ENCODE results near the gene MBLAC2. TPM values are rescaled to one million over a fixed set of nuclear protein-coding genes. Genes with fewer than 3 reads are reported as not detected.

The MBLAC2 gene
- 1 to 10 TPM in 11 of 12 donors, not detected in 1; 5.1 to 9.2 (median 6.3) TPM for polyA plus RNA-seq (ENCODE audit: insufficient read length in 12 of 12)
- long read RNA-seq, donor 1, full-length matches to known transcripts, result 5 of 5 reads
- long read RNA-seq, donor 1, partial matches to known transcripts, result 0 of 5 reads
- long read RNA-seq, donor 1, other reads (novel, unspliced or antisense), result 0 of 5 reads
- long read RNA-seq, donor 2, full-length matches to known transcripts, result 5 of 5 reads
- long read RNA-seq, donor 2, partial matches to known transcripts, result 0 of 5 reads
- long read RNA-seq, donor 2, other reads (novel, unspliced or antisense), result 0 of 5 reads
- long read RNA-seq, donor 3, full-length matches to known transcripts, result 1 of 1 reads
- long read RNA-seq, donor 3, partial matches to known transcripts, result 0 of 1 reads
- long read RNA-seq, donor 3, other reads (novel, unspliced or antisense), result 0 of 1 reads
- long read RNA-seq, donor 4, result 0 reads
- long read RNA-seq, donor 5, full-length matches to known transcripts, result 6 of 6 reads
- long read RNA-seq, donor 5, partial matches to known transcripts, result 0 of 6 reads
- long read RNA-seq, donor 5, other reads (novel, unspliced or antisense), result 0 of 6 reads
- long read RNA-seq, donor 6, full-length matches to known transcripts, result 5 of 5 reads
- long read RNA-seq, donor 6, partial matches to known transcripts, result 0 of 5 reads
- long read RNA-seq, donor 6, other reads (novel, unspliced or antisense), result 0 of 5 reads
- long read RNA-seq, donor 7, full-length matches to known transcripts, result 2 of 2 reads
- long read RNA-seq, donor 7, partial matches to known transcripts, result 0 of 2 reads
- long read RNA-seq, donor 7, other reads (novel, unspliced or antisense), result 0 of 2 reads
- long read RNA-seq, donor 8, full-length matches to known transcripts, result 2 of 2 reads
- long read RNA-seq, donor 8, partial matches to known transcripts, result 0 of 2 reads
- long read RNA-seq, donor 8, other reads (novel, unspliced or antisense), result 0 of 2 reads
- long read RNA-seq, donor 9, full-length matches to known transcripts, result 2 of 2 reads
- long read RNA-seq, donor 9, partial matches to known transcripts, result 0 of 2 reads
- long read RNA-seq, donor 9, other reads (novel, unspliced or antisense), result 0 of 2 reads
- long read RNA-seq, donor 10, full-length matches to known transcripts, result 4 of 9 reads
- long read RNA-seq, donor 10, partial matches to known transcripts, result 5 of 9 reads
- long read RNA-seq, donor 10, other reads (novel, unspliced or antisense), result 0 of 9 reads
- long read RNA-seq, donor 11, full-length matches to known transcripts, result 3 of 3 reads
- long read RNA-seq, donor 11, partial matches to known transcripts, result 0 of 3 reads
- long read RNA-seq, donor 11, other reads (novel, unspliced or antisense), result 0 of 3 reads

DNA sequence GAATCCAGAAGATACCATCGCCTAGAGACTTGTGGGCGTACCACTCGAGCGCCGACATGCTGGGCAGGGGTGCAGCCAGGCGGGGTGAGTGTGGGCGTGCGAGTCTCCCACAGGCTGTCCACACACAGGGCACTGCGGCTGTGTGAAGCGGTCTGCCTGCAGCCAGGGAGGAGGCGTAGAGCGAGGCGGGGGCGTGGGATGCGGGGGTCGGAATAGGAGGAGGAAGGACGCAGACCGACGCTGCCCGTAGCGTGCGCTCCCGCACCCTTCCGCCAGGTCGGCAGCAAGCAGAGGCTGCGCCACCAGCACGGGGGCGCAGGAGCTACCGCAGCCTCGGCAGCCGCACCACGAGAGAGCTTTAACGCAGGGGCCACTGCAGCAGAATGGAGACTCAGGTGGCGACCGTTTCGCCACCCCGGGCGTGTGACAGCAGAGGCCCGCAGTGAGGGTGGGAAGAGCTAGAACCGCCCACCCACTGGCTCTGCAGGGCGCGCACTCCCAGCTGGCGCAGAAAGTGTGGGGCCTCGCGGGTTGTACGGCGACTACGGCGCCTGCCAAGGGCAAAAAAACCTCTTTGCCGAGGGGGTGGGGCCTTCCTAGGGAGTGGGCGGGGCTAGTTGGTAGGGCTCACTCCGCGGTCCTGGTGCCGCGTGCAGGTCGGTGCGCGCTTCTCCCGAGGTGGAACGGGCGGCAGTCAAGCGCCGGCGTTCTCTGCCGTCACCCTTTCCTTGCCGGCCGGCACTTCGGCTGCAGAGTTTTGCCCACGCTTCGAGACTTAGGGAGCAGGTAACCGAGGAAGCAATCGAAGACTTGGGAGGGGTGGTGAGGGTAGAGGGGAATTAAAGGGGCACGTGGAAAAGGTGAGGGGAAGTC, at the start of gene MBLAC2, which contains the start of gene POLR3G:
TSS of gene MBLAC2 (minus strand) at position 537 of the 873 bp plus-strand sequence. CDS start at position 58, 479 bp downstream.
TSS of gene POLR3G (plus strand) at position 630 of the 873 bp plus-strand sequence. CDS start 10,704 bp downstream, outside the sequence.
- peak; percentile 90 for DNase-seq

DNA sequence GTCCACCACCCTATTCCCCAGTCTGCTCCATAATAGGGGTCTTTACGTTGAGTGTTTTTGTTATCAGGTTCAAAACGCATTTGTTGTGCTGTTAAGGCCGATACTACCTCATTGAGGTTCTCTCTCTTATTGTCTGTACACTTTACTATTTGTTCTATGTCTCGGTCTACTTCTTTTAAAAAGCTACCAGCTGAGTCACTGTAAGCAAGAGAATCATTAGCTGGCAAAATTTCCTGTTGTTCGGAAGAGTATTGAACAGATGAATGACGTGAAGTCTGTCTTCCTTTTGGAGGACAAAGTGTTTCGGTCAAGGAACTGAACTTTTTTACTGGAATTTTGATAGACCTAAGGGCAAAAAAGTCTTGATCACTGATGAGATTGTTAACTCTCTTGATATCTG, 44.5 kb upstream of the MBLAC2 start:
- no peak for DNase-seq

DNA sequence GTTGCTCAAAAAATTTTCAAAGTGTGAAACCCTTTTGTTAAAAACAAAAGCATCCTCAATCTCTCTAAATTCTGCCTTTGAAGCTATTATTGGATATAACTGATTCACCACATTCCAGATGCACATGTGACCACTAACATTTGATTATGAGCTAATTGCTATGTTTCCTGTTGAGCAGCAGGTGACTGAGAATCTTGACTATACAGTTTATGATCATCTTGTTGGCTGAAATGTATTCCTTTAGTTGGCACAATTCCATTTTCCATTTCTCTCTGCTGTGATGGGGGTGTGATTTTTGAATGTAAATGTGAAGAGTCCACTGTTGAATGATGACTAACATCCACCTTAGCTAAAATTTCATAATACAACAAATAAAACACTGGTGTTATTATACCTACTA, 44.1 kb upstream of the MBLAC2 start:
- no peak for DNase-seq

DNA sequence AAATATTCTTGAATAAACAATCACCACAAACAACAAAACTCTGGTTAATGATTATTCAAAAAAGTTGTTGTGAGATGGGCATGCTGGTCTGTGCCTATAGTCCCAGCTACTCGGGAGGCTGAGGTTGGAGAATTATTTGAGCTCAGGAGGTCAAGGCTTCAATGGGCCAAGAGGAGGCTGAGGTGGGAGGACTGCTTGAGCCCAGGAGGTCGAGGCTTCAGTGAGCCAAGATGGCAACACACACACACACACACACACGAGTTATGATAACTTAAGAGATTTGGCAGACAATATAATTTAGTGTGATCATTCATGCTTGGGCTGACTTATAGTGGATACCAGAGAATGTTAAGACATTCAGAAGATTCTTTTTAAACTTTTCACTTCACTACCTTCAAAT, 39.9 kb upstream of the MBLAC2 start:
- no peak for DNase-seq

DNA sequence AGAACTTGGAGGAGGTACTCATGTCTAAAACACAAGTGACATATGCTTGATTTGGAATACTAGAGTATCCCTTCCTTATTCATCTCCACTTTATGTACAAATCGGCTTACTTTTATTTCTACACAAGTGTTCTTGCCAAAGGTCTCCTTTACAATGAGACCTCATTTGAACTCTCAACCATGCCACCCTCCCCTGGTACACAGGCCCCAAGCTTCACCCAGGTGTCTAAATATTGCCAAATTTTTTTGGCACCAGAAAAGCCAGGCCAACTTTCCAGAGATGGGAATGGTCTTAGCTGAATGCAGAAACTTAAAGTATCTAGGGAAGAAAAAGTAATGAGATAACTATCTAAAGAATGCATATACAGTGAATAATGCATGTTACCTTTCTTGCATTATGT, 35.9 kb upstream of the MBLAC2 start:
- DNase-seq, result no peak

DNA sequence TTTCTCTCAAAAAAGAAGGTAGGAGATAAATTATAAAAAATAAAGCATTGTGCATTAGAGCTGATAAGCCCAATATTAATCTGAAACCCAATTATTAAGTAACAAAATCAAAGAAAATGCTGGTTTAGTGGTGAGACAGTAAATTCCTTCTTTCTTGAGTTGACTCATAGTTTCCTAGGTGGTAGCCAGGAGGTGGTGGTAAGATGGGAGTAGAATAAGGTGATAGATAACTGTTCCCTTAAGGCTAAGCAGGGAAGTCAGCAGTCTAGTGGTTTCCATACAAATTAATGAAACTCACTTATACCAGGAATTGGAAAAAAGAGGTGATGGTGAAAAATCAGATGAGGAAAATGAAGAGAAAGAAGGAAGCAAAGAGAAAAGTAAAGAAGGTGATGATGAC, 31.6 kb upstream of the MBLAC2 start:
- no peak for DNase-seq

DNA sequence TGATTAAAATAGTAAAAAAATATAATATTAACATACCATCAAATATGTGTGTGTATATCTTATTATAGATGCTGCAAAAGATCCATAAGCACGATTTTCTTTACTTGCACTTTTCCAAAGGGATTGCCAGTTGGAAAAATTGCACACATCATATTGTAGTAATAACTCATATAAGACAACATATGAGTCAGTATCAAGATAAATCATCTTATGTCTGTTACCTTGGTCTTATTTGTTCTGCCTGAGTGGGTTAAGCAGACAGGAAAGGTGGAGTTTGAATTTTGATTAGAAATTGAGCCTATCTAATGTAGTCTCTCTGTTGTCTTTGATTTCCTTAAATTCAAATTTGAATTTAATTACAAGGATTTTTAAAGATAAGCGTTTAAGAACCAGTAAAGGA, 30.2 kb upstream of the MBLAC2 start:
- DNase-seq, result no peak

DNA sequence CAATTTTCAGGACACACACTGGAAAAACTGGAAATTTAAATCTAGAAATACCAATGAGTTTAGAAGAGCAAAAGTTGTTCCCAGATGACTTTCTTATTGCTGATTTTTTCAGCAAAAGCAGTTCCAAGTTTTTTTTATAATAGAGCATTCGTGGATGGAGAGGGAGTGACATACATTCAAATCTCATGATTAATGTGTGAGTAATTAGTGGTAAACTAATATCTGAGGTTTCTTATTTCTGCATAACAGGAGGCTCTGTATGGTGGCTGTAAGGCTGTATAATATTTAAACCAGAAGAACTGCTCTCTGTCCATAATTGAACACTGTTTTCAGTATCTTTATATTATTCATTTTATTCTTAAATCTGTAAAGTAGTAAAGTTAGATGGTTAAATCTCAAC, 29.0 kb upstream of the MBLAC2 start:
- DNase-seq, result no peak

DNA sequence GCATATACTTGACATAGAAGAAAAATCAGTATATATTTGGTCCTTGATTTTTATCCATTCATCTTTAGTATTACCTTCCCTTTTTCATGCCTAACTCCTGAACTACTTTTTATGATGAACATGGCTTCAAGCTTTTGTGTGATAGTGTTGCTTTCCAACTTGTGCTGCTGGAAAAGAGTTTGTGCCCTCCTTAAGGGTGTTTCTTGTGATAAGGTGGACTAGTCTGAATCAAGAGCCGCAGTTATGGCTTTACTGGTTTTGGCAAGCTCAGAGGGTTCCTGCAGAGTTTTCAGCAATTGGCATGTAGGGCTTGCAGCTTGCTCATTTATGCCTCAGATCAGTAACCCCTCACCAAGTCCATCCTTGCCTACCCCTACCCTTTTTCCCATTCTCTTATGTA, 20.6 kb upstream of the MBLAC2 start:
- no peak for DNase-seq

DNA sequence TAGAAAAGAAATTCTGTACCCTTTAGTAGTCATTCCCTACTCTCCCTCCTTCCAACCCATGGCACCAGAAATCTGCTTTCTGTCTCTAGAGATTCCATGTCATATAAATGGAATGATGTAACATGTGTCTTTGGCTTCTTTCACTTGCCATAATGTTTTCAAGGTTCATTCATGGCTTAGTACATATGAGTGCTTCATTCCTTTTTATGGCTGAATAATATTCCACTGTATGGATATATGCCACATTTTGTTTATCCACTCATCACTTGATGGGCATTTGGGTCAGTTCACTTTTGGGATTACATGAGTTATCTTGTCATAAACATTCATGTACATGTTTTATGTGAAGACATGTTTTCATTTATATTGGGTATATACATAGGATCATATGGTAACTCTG, 19.5 kb upstream of the MBLAC2 start:
- no peak for DNase-seq

DNA sequence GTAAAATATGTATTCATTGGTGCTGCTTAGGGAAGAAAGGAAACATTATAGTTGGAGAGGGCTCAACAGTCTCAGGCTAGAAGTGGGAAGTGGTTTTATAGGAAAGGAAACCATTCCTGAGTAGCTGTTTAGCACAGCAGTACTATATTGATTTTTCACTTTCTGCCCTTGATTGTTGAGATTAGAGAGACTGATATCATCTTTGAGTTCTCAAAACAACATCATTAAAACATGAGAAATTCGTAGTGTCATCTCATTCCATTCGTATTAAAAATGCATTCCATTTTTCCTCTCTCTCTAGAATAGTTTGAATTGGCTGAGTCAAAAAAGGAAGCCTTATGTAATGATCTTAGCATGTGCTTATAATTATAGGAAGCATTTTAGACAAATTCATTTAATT, 14.2 kb upstream of the MBLAC2 start:
- no peak for DNase-seq

DNA sequence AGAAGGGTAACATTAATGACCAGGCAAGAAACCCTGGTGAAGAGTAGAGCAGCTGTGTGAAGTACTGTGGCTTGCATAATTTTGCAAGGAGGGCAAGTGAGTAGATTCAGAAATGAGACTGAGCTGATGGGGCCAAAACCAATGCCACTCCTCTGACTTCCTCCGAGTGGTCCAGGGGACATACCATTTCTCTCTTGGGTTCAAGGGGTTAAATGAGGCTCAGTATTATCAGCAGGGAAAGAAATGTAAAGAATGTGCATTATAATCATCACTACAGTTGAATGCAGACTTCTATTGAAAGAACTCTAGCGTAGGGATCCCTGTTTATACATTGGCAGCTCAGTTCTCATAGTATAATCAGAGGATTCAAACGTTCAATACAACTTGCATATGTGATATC, 10.0 kb upstream of the MBLAC2 start:
- no peak for DNase-seq

DNA sequence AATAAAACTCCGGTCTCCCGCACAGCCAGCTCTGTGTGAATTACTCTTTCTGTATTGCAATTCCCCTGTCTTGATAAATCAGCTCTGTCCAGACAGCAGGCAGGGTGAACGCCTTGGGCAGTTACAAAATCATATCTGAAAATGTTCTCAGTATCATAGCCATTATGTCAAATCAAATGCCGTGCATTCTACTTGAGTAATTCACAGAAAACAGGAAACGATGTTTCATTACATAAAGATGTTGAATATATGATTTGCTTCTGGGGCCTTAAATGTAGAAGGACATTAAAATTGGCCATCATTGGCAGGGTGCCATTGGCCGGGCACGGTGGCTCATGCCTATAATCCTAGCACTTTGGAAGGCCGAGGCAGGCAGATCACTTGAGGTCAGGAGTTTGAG, 8.6 kb upstream of the MBLAC2 start:
- no peak for DNase-seq

DNA sequence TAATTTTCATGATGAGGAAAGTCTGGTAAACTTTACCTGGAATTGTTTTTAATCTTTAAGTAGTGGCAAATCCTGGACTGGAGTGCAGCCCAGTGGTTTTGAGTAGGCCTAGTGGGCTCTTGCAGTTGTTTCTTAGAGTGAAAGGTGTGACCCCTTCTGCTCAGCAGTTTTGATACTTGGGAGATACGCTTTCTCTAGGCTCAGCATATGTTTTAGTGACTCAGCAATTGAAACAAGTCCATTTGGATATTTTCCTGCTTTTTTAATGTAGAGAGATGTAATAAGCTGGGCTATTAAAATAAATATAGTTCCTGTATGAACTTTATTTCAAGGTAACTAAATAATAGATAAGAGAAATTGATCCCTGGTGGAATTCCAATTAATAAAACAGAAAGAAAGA, 6.1 kb upstream of the MBLAC2 start:
- no peak for DNase-seq

DNA sequence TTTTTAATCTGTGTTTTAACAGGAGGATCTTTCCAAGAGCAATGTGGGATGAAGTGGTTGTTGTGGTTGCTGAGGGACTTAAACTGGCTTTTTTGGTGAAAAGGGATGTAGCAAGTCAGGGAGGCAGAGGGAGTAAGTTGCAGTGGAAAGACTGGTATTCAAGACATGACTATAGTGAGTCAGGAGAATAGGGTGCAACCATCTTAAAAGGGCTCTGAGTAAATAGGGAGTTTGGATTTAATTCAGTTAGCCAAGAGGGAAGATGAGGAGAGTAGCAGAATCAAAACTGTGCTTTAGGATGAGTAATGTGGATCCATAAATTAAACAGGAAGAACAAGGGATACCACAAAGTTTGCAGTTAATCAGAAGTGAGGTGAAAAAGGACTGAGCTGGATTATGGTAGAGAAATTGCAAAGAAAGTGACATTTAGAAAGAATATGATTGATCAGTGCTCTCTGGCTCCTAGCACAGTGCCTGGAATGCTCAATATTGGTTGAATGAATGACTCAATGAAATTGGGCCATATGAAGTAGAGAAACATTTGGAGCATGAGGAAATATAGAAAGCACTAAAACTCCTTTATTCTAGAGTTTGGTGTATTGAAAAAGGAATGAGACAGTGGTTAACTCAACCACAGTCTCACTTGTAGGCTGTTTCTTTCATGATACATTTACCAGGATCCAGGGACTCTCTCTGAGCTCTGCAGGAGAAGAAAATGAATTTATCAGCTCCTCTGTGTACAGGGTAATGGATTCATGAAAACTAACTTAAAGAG, 5.2 kb upstream of the MBLAC2 start:
- no peak for DNase-seq

DNA sequence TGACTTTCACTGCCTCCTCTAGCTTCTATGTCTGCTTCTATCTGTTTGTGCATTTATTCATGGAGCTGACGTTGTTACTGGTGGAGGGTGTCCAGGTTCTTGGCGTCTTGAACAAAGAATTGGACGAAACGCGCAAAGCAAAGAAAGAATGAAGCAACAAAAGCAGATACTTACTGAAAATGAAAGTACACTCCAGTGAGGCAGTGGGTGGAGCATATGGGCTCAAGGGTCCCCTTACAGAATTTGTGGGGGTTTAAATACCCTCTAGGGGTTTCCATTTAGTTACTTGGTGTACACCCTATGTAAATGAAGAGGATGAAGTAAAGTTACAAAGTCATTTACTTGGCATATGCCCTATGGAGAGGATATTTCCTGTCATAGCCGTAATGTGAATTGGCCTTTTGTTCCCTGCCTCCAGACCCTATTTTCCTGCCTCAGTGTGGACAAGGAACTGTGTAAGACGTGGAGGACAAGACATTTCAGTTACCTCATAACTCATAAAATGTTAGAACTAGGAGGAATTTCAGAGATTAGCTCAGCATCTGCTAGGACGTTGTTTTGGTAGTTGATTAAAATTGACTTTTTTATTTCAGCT, 3.1 kb upstream of the MBLAC2 start:
- DNase-seq, result no peak

DNA sequence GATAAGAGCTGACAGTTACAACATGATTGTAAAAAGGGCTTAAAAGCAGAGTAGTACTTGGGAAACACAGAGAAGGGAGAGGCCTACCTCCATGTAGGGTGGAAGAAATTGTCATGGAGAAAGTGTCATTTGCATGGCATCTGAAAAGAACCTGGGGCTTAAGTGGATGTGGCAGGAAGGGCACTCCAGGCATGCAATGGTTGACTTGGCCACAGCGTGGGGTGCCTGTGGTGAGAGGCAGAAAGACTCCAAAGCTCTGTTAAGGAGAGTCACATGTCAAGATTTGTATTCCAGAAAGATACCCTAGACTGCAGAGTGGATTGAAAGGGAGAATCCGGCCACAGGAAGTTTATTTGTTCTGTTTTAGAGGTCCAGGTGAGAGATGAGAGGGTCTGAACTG, 2.5 kb upstream of the MBLAC2 start:
- DNase-seq, result no peak

DNA sequence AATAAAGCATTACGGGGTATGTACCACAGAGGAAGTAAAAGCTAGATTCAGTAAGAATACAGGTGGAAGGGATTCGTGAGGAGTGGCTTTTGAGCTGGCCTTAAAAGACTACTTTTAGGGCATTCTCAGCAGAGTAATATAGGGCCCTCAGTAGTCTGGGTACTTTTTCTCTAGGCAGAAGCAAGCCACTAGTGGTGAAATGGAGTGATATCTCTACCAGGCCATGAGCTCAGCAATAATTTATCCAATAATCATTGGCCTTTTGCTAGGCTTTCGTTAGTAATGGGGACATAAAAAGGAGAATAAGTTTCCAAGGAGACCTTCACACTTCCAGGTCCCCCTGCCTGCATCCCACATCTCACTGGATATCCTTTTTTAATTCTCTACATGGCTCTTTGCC, 1.8 kb upstream of the MBLAC2 start:
- DNase-seq, result no peak

DNA sequence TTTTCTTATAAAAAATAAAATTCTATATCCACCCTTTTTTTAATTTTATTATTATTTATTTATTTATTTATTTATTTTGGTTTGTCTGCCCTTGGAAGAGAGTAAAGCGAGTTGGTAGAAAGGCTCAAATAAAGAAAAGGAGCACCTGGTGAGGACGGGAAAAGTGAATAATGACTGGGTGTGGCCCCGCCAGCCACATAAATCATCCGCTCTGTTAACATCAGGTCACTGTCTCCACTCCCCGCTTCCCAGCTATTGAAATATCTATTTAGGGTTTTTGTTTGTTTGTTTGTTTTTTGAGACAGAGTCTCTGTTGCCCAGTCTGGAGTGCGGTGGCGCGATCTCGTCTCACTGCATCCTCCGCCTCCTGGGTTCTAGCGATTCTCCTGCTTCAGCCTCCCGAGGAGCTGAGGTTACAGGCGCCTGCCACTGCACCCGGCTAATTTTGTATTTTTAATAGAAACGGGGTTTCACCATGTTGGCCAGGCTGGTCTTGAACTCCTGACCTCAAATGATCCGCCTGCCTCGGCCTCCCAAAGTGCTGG, 937 bp upstream of the MBLAC2 start:
- no peak for DNase-seq
